ENCODE results near the gene KIF20A.
"Not testable (repeated sequence)": the region's sequence is repeated elsewhere in the genome, so short reads cannot be mapped to it uniquely, and the experiment has no call there.

KIF20A gene

GRCh38 chr5:138188626-138189025 lies 9.7 kb downstream of the KIF20A start:
- DNase-seq: no peak

DNA sequence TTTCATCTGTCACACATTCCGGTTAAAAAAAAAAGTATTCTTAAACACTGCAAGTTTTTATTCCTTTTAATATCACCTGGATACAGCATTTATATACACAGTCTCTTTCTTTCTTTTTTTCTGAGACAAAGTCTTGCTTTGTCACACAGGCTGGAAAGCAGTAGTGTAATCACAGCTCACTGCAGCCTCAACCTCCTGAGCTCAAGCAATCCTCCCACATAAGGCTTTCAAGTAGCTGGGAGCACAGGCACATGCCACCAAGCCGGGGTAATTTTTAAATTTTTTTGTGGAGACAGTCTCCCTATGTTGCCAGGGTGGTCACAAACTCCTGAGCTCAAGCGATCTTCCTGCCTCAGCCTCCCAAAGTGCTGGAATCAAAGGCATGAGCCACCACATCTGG lies 13.9 kb downstream of the KIF20A start:
- DNase-seq: no peak

GRCh38 chr5:138193859-138194258 lies 14.9 kb downstream of the KIF20A start:
- not testable (repeated sequence) for DNase-seq

- no peak for DNase-seq
Measured at GRCh38 chr5:138210985-138211384, 32.1 kb downstream of the KIF20A start.

DNA sequence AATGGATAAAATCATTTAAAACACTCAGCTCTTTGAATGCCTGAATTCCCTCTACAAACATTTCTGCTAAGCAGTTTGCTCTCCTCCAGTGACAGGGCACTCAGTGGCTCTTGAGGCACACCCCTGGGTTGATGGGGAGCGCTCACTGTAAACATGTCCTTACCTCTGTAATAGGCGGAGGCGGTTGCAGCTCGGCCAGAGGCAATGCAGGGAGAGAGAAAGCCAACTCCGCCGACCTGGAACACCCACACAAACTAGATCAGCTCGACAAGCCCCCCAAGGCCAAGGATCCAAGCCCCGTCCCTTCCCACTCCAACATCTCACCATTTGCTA lies 33.9 kb downstream of the KIF20A start:
- DNase-seq: no peak

DNA sequence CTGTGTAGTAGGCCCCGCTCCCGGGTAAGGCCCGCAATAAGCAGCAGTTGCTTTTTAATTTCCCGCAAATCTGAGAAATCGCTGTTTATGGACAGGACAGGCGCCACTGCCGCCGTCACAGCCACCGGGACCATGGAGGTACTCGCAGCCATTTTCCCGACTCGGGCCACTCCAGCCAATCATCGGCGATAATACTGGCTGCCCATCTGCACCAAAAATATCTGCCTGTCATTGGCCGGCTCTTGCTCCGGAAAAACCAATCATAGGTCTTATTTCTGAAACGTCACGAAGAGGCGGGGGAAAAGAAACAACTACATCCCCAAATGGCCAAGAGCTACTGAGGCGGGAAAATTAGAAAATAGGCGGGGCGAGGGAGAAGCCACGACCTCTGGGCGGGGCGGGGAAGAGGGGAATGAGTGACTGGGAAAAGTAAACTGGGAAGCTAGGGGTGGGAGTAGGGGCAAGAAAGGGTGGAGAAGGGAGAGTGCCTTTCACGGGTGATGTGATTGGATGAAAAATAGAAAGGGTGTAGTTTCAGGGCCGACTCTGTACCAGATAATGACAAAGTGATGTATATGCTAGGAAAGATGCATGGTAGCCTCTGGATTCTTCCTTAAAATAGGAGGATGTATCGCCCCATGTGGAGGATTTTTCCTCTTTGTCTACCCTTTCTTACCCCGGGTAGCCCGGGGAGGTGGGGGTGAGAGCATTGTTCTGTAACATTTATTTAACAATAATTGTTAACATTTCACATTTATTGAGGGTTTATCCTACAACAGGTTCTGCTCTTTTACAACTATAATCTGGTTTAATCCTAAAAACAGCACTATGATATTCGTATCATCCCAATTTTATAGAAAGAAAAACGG lies 34.5 kb downstream of the KIF20A start, which contains the start of gene CDC23:
TSS of gene CDC23 (minus strand) at position 163 of the 869 bp plus-strand sequence. CDS start at position 152, 11 bp downstream.
- DNase-seq: peak; percentile 84 to 86

DNA sequence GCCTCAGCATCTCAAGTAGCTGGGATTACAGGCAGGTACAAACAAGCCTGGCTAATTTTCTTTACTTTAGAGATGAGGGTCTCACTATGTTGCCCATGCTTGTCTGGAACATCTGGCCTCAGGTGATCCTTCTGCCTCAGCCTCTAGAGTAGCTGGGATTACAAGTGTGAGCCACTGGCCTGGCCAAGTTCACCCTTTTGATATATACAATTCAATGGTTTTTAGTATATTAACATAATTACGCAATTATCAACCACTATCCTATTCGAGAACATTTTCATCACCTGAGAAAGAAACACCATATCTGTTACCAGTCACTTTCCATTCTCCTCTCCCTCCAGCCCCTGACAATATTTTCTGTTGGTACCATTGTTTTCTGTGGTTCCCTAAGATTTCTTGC lies 37.9 kb downstream of the KIF20A start:
- DNase-seq: no peak

GRCh38 chr5:138223532-138223931 lies 44.6 kb downstream of the KIF20A start:
- DNase-seq: no peak

DNA sequence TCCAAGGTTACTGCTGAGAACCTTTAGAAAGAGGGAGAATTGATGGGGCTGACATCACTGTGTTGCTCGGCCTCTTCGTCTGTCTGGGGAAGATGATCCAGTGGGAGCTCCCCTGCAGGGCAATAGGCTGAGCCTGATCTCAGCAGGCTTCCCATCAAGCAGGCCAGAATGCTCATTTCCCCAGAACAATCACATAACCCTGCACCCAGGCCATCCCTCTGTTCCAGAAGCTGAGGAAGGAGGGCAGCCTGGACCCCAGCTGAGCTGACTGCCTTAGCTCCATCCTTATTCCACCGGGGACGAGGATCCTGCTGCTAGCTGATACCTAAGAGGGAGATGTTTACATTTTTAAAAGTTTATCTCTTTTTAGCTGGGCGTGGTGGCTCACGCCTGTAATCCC lies 45.8 kb downstream of the KIF20A start:
- no peak for DNase-seq

- no peak for DNase-seq
Measured at GRCh38 chr5:138226910-138227309, 48.0 kb downstream of the KIF20A start.

- DNase-seq: no peak
Measured at GRCh38 chr5:138229387-138229786, 50.5 kb downstream of the KIF20A start.

DNA sequence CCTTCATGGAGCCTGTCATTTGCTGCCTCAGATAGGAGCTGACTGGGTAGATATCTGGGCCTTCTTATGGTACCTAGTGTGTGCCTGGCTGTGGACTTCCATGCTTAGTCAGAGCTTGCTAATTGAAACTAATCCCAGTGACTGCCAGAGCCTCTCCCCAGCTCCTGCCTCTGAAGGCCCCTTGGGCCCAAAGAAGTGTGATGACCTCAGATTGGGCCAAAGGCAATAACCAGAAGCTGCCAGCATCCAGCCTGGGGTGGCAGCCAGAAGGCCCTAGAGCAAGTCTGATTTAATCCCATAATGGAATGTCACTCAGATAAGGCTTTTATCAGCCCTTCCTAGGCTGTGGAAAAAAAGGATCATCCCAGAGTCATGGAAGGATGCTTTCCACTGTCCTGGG lies 51.3 kb downstream of the KIF20A start:
- no peak for DNase-seq

- no peak for DNase-seq
Measured at GRCh38 chr5:138230981-138231589, 52.2 kb downstream of the KIF20A start.

DNA sequence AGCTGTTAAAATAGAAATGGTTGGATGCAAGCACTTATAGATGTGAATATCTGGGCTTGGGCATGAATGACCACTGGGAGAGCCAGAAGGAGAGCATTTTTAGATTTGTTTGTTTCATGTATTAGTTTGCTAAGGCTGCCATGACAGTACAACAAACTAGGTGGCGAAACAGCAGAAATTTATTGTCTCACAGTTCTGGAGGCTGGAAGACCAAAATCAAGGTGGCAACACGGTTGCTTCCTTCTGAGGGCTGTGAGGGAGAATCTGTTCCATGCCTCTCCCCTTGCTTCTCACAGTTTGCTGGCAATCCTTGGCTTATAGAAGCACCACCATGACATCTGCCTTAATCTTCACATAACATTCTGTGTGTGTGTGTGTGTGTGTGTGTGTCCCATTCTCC lies 54.4 kb downstream of the KIF20A start:
- DNase-seq: no peak

DNA sequence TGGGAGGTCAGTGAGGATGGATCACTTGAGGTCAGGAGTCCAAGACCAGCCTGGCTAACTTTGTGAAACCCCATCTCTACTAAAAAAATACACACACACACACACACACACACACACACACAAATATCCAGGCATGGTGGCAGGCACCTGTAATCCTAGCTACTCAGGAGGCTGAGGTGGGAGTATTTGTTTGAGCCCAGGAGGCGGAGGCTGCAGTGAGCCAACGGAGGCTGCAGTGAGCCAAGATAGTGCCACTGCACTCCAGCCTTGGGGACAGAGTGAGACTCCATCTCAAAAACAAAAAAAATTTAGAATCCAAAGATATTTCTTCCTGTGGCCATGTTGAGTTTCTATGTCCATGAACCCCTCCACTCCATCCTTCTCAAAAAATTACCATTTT lies 55.7 kb downstream of the KIF20A start:
- no peak for DNase-seq
